Measurements from ENCODE around the gene LPCAT1. TPM values are rescaled to one million over a fixed set of nuclear protein-coding genes. Genes with fewer than 3 reads are reported as not detected.
A peak's percentile ranks its signal among the peaks of the same experiment; 100 is the strongest.

LPCAT1 gene
- total and polyA plus RNA-seq, 2 of the 13 experiments (the other 11 are each of a cell fraction or from before 2014, with no cell fraction given) = 29.8 to 90.6 TPM

DNA sequence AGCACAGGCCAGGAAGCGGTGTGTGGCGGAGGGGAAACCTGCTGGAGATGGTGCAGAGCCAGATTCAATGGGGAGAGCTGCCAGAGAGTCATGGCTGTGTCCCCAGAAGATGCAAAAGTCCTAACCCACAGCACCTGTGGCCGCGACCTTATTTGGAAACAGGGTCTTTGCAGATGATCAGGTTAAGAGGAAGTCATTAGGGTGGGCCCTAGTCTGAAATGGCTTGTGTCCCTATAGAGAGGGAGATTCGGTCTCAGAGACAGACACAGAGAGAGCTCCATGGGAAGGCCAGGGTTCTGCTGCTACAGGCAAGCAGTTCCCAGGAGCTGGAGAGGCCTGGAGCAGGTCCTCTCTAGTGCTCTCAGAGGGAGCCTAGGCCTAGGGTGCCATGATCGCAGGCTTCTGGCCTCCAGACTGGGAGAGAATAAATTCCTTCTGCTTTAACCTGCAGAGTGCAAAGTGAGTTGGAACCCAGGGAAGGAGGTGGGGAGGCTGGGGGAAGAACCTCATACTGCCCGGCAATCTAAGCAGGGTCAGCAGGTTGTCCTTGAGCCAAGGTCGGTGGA lies 1.9 kb upstream of the LPCAT1 start:
- Histone ChIP-seq H3K79me2 (ENCODE audit: insufficient read depth, low read length) (peaks cover 25% of the 10 kb centered on the region), H2AFZ (ENCODE audit: low read length) (no peak overlapping the region), H3K27me3 (ENCODE audit: control insufficient read depth in 1 of 2, insufficient read depth in 2 of 2, low read length in 2 of 2) (no peaks in the 10 kb centered on the region), H3K9me3 (ENCODE audit: low read length) (no peaks in the 10 kb centered on the region), H3K4me3 (replicated peaks in 1 of 3; ENCODE audit: insufficient read depth in 1 of 3, low read depth in 2 of 3, low read length in 3 of 3) (no peak overlapping the region), H4K20me1 (ENCODE audit: insufficient read depth, low read length) (peaks cover 15% of the 10 kb centered on the region; the same call in 1 of the 2 replicates), H3K9ac (ENCODE audit: insufficient read depth, low read depth, low read length) (no peak overlapping the region), H3K4me1 (ENCODE audit: insufficient read depth, low read length) (peaks cover 43% of the 10 kb centered on the region), H3K27ac (ENCODE audit: extremely low read length, insufficient read depth, low read length) (no peak overlapping the region), H3K4me2 (ENCODE audit: low read depth, low read length) (peak overlapping the region; percentile 55), H3K36me3 (replicated peaks in 1 of 2; ENCODE audit: control insufficient read depth in 1 of 2, insufficient read depth in 2 of 2, low read length in 2 of 2) (peaks cover 1 to 6% of the 10 kb centered on the region in 2 experiments; a peak in 4 of 5 replicates)
- BruUV-seq (replicated peaks) = no TSS peak
- ChIA-PET POLR2A (no interaction called here), CTCF (ENCODE audit: low intra/inter-chr PET ratio, low total read pairs) (no interaction called here)
- in situ Hi-C loops (cut with HindIII; ENCODE audit: extremely low pct_ligation_motif_present, low pct_unique_long_range_greater_than_20kb) = no loop called here
- DNase-seq (ENCODE audit: low spot score) = no peak
- 65% methylated on average over 7 of the region's 8 CpGs for WGBS (ENCODE audit: low lambda C conversion rate)
- TF ChIP-seq ZNF883 (CRISPR knock-in tag; IDR thresholded peaks at IDR 0.05; ENCODE audit: not compliant biosample characterization) (peak; percentile 19), ZFX (CRISPR knock-in tag; IDR thresholded peaks at IDR 0.05; ENCODE audit: low read depth) (0 out of 2 replicates have a peak, but pooled peaks have one; percentile 33), NFATC3 (CRISPR knock-in tag; IDR thresholded peaks at IDR 0.05) (no peak), ESRRA (CRISPR knock-in tag; IDR thresholded peaks at IDR 0.05; ENCODE audit: low read depth) (0 out of 2 replicates have a peak, but pooled peaks have one; percentile 36), THYN1 (CRISPR knock-in tag; IDR thresholded peaks at IDR 0.05; ENCODE audit: borderline replicate concordance, low read depth) (no peak), TAF15 (IDR thresholded peaks at IDR 0.05; ENCODE audit: low read depth, low read length, poor library complexity, severe bottlenecking) (no peak)
- FAIRE-seq = no peak
- peak; percentile 15 for ATAC-seq
- intact Hi-C loops (cut with micrococcal nuclease; ENCODE audit: unreplicated experiment) = no loop called here

All from HepG2 (cell line).